ENCODE results near the gene MAP2K1. TPM values are rescaled to one million over a fixed set of nuclear protein-coding genes. Genes with fewer than 3 reads are reported as not detected.

MAP2K1 gene
- total RNA-seq, 1 donor from 2014 or later, result 21.2 TPM

DNA sequence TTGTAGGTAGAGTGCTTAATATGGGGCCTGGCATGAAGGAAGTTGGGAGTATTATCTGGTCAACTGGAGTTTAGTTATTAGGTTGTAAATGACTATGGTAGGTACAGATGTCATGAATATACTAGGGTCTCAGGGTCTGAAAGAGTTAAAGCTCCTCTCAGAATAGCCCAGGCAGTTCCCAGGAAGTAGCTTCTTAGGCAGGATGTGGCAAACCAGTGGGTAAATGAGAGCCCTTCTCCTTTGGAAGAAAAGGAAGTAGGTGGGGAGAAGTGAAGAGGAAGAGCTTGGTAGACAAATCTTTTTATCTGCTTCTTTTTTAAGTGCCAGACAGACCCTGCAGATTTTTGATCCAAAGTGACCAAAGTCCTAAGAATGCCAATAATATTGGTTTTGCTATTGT lies 24.5 kb downstream of the MAP2K1 start:
- Histone ChIP-seq H3K4me3 (no peak overlapping the region), H3K27ac (no peak overlapping the region), H3K36me3 (no peaks in the 10 kb centered on the region), H3K9me3 (no peaks in the 10 kb centered on the region), H3K4me1 (peaks cover 0 to 4% of the 10 kb centered on the region in 2 donors), H3K27me3 (no peaks in the 10 kb centered on the region)
- intact Hi-C loops (cut with DNase I), result no loop called here
- no peak for DNase-seq (ENCODE audit: low spot score in 2 of 2)
- TF ChIP-seq, protein P1, sequence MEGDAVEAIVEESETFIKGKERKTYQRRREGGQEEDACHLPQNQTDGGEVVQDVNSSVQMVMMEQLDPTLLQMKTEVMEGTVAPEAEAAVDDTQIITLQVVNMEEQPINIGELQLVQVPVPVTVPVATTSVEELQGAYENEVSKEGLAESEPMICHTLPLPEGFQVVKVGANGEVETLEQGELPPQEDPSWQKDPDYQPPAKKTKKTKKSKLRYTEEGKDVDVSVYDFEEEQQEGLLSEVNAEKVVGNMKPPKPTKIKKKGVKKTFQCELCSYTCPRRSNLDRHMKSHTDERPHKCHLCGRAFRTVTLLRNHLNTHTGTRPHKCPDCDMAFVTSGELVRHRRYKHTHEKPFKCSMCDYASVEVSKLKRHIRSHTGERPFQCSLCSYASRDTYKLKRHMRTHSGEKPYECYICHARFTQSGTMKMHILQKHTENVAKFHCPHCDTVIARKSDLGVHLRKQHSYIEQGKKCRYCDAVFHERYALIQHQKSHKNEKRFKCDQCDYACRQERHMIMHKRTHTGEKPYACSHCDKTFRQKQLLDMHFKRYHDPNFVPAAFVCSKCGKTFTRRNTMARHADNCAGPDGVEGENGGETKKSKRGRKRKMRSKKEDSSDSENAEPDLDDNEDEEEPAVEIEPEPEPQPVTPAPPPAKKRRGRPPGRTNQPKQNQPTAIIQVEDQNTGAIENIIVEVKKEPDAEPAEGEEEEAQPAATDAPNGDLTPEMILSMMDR (IDR thresholded peaks at IDR 0.05), result no peak

GRCh38 chr15:66412220-66412619 lies 25.5 kb downstream of the MAP2K1 start:
- H3K27me3 ChIP-seq, result no peaks in the 10 kb centered on the region
- H3K4me3 ChIP-seq, result no peak overlapping the region
- no peaks in the 10 kb centered on the region for H3K36me3 ChIP-seq
- intact Hi-C loops (cut with DNase I), result no loop called here
- H3K27ac ChIP-seq, result no peak overlapping the region
- DNase-seq (ENCODE audit: low spot score in 2 of 2), result no peak
- TF ChIP-seq, protein P1 (IDR thresholded peaks at IDR 0.05), result no peak
- H3K9me3 ChIP-seq, result no peaks in the 10 kb centered on the region
- H3K4me1 ChIP-seq, result peaks cover 0 to 7% of the 10 kb centered on the region in 2 donors

DNA sequence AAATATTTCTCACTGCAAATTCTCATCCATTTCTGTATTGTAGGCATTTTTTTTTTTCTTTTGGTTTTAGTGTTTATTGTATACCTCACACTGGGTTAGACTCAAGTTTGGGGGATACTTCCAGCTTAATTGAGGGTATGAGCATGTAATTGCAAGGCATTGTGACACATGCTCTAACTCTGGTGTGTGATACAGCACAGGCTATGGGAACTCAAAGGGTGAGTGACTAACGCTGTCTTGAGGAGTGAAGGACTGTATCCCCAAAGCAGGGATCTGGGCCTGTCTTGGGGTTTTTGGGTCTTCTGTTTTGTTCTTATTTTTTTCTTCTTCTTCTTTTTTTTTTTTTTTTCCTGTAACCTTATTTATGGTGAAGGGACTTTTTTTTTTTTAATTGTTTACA lies 26.9 kb downstream of the MAP2K1 start:
- Histone ChIP-seq H3K27ac (no peak overlapping the region), H3K27me3 (no peaks in the 10 kb centered on the region), H3K9me3 (no peaks in the 10 kb centered on the region), H3K36me3 (no peaks in the 10 kb centered on the region), H3K4me1 (peaks cover 0 to 7% of the 10 kb centered on the region in 2 donors), H3K4me3 (no peak overlapping the region)
- intact Hi-C loops (cut with DNase I), result no loop called here
- no peak for DNase-seq (ENCODE audit: low spot score in 2 of 2)
- TF ChIP-seq, protein P1 (IDR thresholded peaks at IDR 0.05), result no peak

DNA sequence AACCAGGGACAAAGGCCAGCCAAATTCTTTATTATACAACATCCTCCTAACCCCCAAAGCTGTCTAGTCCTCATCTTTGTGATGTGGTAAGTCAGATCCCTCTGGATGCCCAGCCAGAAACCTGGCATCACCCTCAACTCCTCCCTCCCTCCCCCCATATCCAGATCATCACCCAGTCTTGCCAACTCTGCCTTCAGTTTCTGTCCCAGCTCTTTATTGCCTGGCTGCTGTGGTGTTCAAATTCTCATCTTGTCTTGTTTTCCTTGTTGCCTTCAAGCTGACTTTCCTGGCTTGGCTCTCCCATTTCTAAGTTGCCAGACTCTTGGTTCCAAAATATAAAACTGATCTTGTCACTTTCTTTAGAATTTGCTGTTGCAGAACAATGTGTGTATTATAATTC lies 28.6 kb downstream of the MAP2K1 start:
- TF ChIP-seq, protein P1 (IDR thresholded peaks at IDR 0.05), result no peak
- Histone ChIP-seq H3K4me1 (peaks cover 0 to 5% of the 10 kb centered on the region in 2 donors), H3K36me3 (no peaks in the 10 kb centered on the region), H3K27ac (no peak overlapping the region), H3K4me3 (no peak overlapping the region), H3K27me3 (no peaks in the 10 kb centered on the region), H3K9me3 (no peaks in the 10 kb centered on the region)
- DNase-seq (ENCODE audit: low spot score in 2 of 2), result no peak
- intact Hi-C loops (cut with DNase I), result no loop called here

- H3K9me3 ChIP-seq, result no peaks in the 10 kb centered on the region
- H3K27ac ChIP-seq, result peak overlapping the region in 1 of 2 donors; percentile 5
- peaks cover 0 to 3% of the 10 kb centered on the region in 2 donors for H3K4me1 ChIP-seq
- intact Hi-C loops (cut with DNase I), result no loop called here
- no peak for DNase-seq (ENCODE audit: low spot score in 2 of 2)
- H3K4me3 ChIP-seq, result peak overlapping the region in 1 of 2 donors; percentile 9
- H3K36me3 ChIP-seq, result no peaks in the 10 kb centered on the region
- TF ChIP-seq, protein P1 (IDR thresholded peaks at IDR 0.05), result no peak
- H3K27me3 ChIP-seq, result no peaks in the 10 kb centered on the region
Measured at GRCh38 chr15:66417736-66418135, 31.0 kb downstream of the MAP2K1 start.

DNA sequence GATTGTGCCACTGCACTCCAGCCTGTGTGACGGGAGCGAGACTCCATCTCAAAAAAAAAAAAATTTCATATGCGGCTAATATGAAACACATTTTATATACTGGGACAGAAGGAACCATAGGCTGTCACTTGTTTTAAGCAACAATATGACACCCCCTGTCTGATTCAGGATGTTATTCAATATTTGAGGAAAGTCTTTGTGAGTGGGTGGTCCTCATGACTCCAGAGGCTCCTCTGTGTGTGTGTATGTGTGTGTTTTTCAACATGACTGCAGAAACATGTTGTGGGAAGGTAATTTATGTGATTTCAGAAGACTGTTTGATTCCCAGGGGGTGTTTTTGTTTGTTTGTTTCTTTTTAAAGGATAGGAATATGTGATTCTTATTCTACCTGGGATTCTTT lies 32.8 kb downstream of the MAP2K1 start:
- intact Hi-C loops (cut with DNase I), result no loop called here
- Histone ChIP-seq H3K9me3 (no peaks in the 10 kb centered on the region), H3K4me3 (no peak overlapping the region), H3K36me3 (no peaks in the 10 kb centered on the region), H3K27ac (no peak overlapping the region), H3K4me1 (peaks cover 0 to 3% of the 10 kb centered on the region in 2 donors), H3K27me3 (no peaks in the 10 kb centered on the region)
- DNase-seq (ENCODE audit: low spot score in 2 of 2), result no peak
- TF ChIP-seq, protein P1 (IDR thresholded peaks at IDR 0.05), result no peak

Measured in ascending aorta (tissue), 2 donors.